Activated CD8-positive, alpha-beta T cell treated with anti-CD3 and anti-CD28 coated beads for 36 hours (primary cell): ENCODE data around the gene CFAP299. TPM values are rescaled to one million over a fixed set of nuclear protein-coding genes. Genes with fewer than 3 reads are reported as not detected.
"Not testable (repeated sequence)": the region's sequence is repeated elsewhere in the genome, so short reads cannot be mapped to it uniquely, and the experiment has no call there.

ENCODE experiments used
- ATAC-seq: fragments of 200-7000 bp; cut with Tn5 transposase; one replicate; pipeline ENCODE4 v1.10.0; 2021; ENCODE audit warnings: mild to moderate bottlenecking, moderate library complexity
- CTCF ChIA-PET: fragments of 350-600 bp; sonication (Branson Sonifier 250); formaldehyde crosslinking; loops from one replicate; lab custom pipeline; 2021; ENCODE audit warnings: antibody characterized with exemption; lab: Charles Lee
- POLR2A ChIA-PET: fragments of 350-600 bp; sonication (Branson Sonifier 250); formaldehyde crosslinking; loops from one replicate; lab custom pipeline; 2021; ENCODE audit warnings: antibody characterized with exemption; lab: Charles Lee
- DNase-seq: peaks from one replicate; pipeline ENCODE4 v3.0.0-alpha.2; 2020
- H3K27ac Mint-ChIP-seq: one replicate; pipeline ENCODE4 v1.8.0; 2021; ENCODE audit warnings: mild to moderate bottlenecking, mixed read lengths
- H3K27me3 Mint-ChIP-seq: one replicate; pipeline ENCODE4 v1.8.0; 2021; ENCODE audit warnings: mixed read lengths
- H3K36me3 Mint-ChIP-seq: one replicate; pipeline ENCODE4 v1.8.0; 2021; ENCODE audit warnings: low read depth, mixed read lengths
- H3K4me1 Mint-ChIP-seq: one replicate; pipeline ENCODE4 v1.8.0; 2021; ENCODE audit warnings: low read depth, mixed read lengths
- H3K4me3 Mint-ChIP-seq: one replicate; pipeline ENCODE4 v1.8.0; 2021; ENCODE audit warnings: mild to moderate bottlenecking, moderate library complexity, mixed read lengths
- H3K9me3 Mint-ChIP-seq: one replicate; pipeline ENCODE4 v1.8.0; 2021; ENCODE audit warnings: mixed read lengths
- CTCF ChIP-seq: fragments of 200-600 bp; IDR thresholded peaks from one replicate; pipeline ENCODE4 v1.8.0; 2022; ENCODE audit warnings: antibody characterized with exemption, mild to moderate bottlenecking
- intact Hi-C: fragments of 100-400 bp; cut with micrococcal nuclease; formaldehyde crosslinking; loops from one replicate; pipeline ENCODE4 v1.10.0; 2022
- total RNA-seq, 2 experiments: library from RNA; stranded (reverse); gene quantifications; one replicate each; pipeline ENCODE4 v1.2.3, GENCODE V29; 2021

Gene CFAP299
- not detected for total RNA-seq

DNA sequence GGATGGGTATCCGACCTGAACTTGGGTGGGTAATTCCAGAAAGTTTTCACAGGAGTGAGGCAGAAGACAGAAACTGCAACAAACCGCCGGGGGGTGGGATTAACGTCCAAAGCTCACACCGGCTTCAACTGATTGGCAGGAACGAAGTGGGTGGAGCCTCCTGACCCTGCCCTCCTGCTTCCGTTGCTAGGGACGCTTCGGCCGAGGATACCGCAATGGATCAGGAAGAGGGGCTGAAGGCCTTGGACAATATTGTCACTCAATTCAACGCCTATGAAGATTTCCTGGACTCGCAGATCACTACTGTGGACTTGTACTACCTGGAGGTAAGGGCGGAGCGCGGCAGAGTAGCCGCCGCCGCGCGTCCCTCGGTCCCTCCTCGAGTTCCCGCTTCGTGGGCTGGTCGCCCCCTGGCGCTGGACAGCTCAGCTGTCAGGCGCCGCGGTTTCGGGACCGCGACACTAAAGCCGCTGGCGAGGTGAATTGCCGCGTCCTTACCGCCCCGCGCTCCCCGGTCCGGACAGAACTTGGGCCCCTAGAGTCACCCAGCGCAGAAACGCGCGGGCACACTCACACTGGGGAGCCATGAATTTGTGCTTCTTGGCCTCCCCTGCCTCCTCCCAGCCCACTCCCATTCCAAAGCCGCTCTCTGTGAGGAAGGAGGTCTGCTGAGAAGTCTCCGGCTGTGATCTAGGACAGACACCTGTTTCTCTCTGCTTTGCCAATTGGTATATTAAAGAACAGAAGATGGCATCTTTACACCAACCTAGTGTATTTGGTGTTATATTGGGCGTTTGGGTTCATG, at the start of gene CFAP299:
TSS of gene CFAP299 (plus strand) at position 177 of the 805 bp plus-strand sequence.
- ChIA-PET POLR2A (no interaction called here), CTCF (no interaction called here)
- Mint-ChIP-seq H3K36me3 (no peaks in the 10 kb centered on the region), H3K9me3 (no peaks in the 10 kb centered on the region), H3K4me3 (peak within 1 kb of the TSS; percentile 75), H3K4me1 (peaks cover 8% of the 10 kb centered on the region), H3K27me3 (peaks cover 14% of the 10 kb centered on the region), H3K27ac (no peak within 1 kb of the TSS)
- ATAC-seq (peak; percentile 97), DNase-seq (peak; percentile 80)
- intact Hi-C loops = no loop called here
- TF ChIP-seq CTCF = no peak

DNA sequence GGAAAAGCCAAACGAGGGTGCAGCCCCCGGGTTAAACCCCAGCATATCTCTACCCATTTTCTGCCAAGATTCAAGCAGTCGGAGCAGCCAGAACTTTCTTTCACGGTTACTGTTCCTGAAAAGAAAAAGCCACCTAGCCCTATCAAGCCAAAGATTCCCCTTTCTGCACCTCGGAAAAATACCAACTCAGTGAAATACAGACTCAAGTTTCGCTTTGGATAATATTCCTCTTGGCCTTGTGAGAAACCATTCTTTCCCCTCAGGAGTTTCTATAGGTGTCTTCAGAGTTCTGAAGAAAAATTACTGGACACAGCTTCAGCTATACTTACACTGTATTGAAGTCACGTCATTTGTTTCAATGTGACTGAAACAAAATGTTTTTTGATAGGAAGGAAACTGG, 49.1 kb upstream of the CFAP299 start:
- ChIA-PET CTCF (no interaction called here), POLR2A (no interaction called here)
- DNase-seq (no peak), ATAC-seq (no peak)
- no peaks in the 10 kb centered on the region for H3K9me3 Mint-ChIP-seq
- no peak overlapping the region for H3K27ac Mint-ChIP-seq
- intact Hi-C loops = no loop called here
- TF ChIP-seq CTCF = no peak
- H3K4me3 Mint-ChIP-seq = no peak overlapping the region
- H3K36me3 Mint-ChIP-seq = no peaks in the 10 kb centered on the region
- H3K4me1 Mint-ChIP-seq = no peaks in the 10 kb centered on the region
- H3K27me3 Mint-ChIP-seq = peaks cover 4% of the 10 kb centered on the region

GRCh38 chr4:80290665-80291064, 44.9 kb upstream of the CFAP299 start:
- H3K27me3 Mint-ChIP-seq, H3K27ac Mint-ChIP-seq, ATAC-seq, H3K9me3 Mint-ChIP-seq, H3K36me3 Mint-ChIP-seq, H3K4me1 Mint-ChIP-seq, H3K4me3 Mint-ChIP-seq, CTCF ChIA-PET, DNase-seq, POLR2A ChIA-PET, intact Hi-C loops: not testable (repeated sequence)

DNA sequence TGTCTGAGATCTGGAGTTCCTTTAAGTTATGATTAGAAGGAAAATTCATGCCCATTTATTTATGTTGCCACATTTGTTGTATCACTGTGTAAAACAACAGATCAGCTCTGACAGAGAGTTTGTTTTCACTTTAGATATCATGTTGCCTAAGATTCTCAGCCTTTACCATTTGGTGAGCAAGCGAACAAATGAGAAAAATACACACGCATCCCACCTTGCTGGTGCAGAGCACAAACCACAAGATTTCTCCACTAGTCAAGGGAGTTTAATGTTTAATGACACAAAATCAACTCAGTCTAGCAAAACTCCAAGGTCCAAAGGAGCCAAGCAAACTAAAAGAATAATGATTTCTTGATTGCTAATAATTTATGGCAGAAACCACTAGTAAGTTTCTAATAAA, 41.3 kb upstream of the CFAP299 start:
- no peak for TF ChIP-seq CTCF
- Mint-ChIP-seq H3K4me3 (no peak overlapping the region), H3K27ac (no peak overlapping the region), H3K4me1 (no peaks in the 10 kb centered on the region), H3K27me3 (peaks cover 4% of the 10 kb centered on the region), H3K9me3 (no peaks in the 10 kb centered on the region), H3K36me3 (no peaks in the 10 kb centered on the region)
- intact Hi-C loops = no loop called here
- no peak for DNase-seq
- no peak for ATAC-seq
- ChIA-PET POLR2A (no interaction called here), CTCF (no interaction called here)

- intact Hi-C loops = no loop called here
- no peaks in the 10 kb centered on the region for H3K4me1 Mint-ChIP-seq
- ATAC-seq (no peak), DNase-seq (no peak)
- no peak overlapping the region for H3K4me3 Mint-ChIP-seq
- TF ChIP-seq CTCF = no peak
- ChIA-PET POLR2A (no interaction called here), CTCF (no interaction called here)
- H3K36me3 Mint-ChIP-seq = no peaks in the 10 kb centered on the region
- H3K9me3 Mint-ChIP-seq = no peaks in the 10 kb centered on the region
- H3K27me3 Mint-ChIP-seq = peaks cover 4% of the 10 kb centered on the region
- H3K27ac Mint-ChIP-seq = no peak overlapping the region
Measured at GRCh38 chr4:80295336-80295735, 40.2 kb upstream of the CFAP299 start.
